ENCODE results near the gene PPM1G.

DNA sequence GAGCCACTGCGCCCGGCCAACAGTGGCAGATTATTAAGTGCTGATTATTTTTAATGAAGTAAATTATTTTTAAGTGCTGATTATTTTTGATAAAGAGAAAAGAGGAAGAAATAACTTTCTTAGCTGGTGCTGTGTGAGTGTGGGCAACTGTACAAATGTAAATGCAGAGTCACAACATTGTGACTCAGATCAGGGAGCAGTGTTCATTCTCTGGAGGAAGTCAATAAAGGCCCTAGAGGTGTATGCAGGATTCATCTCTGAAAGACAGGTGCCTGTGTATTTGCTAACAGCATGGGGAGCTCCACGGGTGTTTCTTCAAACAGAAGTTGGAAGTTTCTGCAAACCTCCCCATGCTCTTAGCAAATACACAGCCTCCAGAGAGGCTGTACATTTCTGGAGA is 39.0 kb upstream of the PPM1G start:
- TF ChIP-seq, protein P1, sequence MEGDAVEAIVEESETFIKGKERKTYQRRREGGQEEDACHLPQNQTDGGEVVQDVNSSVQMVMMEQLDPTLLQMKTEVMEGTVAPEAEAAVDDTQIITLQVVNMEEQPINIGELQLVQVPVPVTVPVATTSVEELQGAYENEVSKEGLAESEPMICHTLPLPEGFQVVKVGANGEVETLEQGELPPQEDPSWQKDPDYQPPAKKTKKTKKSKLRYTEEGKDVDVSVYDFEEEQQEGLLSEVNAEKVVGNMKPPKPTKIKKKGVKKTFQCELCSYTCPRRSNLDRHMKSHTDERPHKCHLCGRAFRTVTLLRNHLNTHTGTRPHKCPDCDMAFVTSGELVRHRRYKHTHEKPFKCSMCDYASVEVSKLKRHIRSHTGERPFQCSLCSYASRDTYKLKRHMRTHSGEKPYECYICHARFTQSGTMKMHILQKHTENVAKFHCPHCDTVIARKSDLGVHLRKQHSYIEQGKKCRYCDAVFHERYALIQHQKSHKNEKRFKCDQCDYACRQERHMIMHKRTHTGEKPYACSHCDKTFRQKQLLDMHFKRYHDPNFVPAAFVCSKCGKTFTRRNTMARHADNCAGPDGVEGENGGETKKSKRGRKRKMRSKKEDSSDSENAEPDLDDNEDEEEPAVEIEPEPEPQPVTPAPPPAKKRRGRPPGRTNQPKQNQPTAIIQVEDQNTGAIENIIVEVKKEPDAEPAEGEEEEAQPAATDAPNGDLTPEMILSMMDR (IDR thresholded peaks at IDR 0.05) = no peak
- TF ChIP-seq POLR2A (IDR thresholded peaks at IDR 0.05) = no peak
